Measurements from ENCODE around the gene RSPO3. TPM values are rescaled to one million over a fixed set of nuclear protein-coding genes. Genes with fewer than 3 reads are reported as not detected.

The RSPO3 gene
- total and polyA plus RNA-seq, 2 of the 13 experiments (the other 11 are each of a cell fraction or from before 2014, with no cell fraction given), result not detected

DNA sequence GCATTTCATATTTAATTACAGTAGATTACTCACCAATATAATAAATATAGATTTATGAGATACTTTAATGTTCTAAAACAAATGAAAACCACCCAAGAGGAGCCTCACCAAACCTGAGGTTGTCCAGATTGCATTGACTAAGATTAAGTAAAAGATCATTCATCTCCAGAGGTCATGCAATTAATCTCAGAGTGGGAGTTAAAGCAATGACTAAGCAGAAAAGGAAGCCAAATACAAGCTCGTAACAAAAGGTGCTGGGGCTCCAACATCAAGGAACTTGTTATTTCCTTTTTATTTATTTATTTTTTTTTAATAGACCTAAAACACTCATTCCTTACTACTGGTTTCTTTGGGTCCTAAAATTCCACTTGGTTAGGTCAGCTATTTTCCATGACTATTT is 57.7 kb downstream of the RSPO3 start:
- H2AFZ ChIP-seq (ENCODE audit: low read length), result no peak overlapping the region
- ChIA-PET CTCF (ENCODE audit: low intra/inter-chr PET ratio, low total read pairs) (no interaction called here), POLR2A (no interaction called here)
- no peak for FAIRE-seq
- H3K9ac ChIP-seq (ENCODE audit: insufficient read depth, low read depth, low read length), result no peak overlapping the region
- H3K4me2 ChIP-seq (ENCODE audit: low read depth, low read length), result no peak overlapping the region
- H3K79me2 ChIP-seq (ENCODE audit: insufficient read depth, low read length), result no peaks in the 10 kb centered on the region
- H3K4me1 ChIP-seq (ENCODE audit: insufficient read depth, low read length), result no peaks in the 10 kb centered on the region
- no peak overlapping the region for H3K4me3 ChIP-seq (replicated peaks in 1 of 3; ENCODE audit: insufficient read depth in 1 of 3, low read depth in 2 of 3, low read length in 3 of 3)
- intact Hi-C loops (cut with micrococcal nuclease; ENCODE audit: unreplicated experiment), result no loop called here
- H3K27me3 ChIP-seq (ENCODE audit: control insufficient read depth in 1 of 2, insufficient read depth in 2 of 2, low read length in 2 of 2), result no peaks in the 10 kb centered on the region
- in situ Hi-C loops (cut with HindIII; ENCODE audit: extremely low pct_ligation_motif_present, low pct_unique_long_range_greater_than_20kb), result no loop called here
- no peaks in the 10 kb centered on the region for H4K20me1 ChIP-seq (ENCODE audit: insufficient read depth, low read length)
- no peak overlapping the region for H3K27ac ChIP-seq (ENCODE audit: extremely low read length, insufficient read depth, low read length)
- no TSS peak for BruUV-seq (replicated peaks)
- no peaks in the 10 kb centered on the region for H3K36me3 ChIP-seq (replicated peaks in 1 of 2; ENCODE audit: control insufficient read depth in 1 of 2, insufficient read depth in 2 of 2, low read length in 2 of 2)
- TF ChIP-seq CC2D1A (CRISPR knock-in tag; IDR thresholded peaks at IDR 0.05), result no peak
- TF ChIP-seq ZBTB2 (CRISPR knock-in tag; IDR thresholded peaks at IDR 0.05; ENCODE audit: low read depth), result no peak
- peak; percentile 72 for TF ChIP-seq NFE2L2 (IDR thresholded peaks at IDR 0.05; ENCODE audit: low read length)
- no peak for TF ChIP-seq MYPOP (CRISPR knock-in tag; IDR thresholded peaks at IDR 0.05)
- no peak for TF ChIP-seq ZNF225 (CRISPR knock-in tag; IDR thresholded peaks at IDR 0.05)
- no peaks in the 10 kb centered on the region for H3K9me3 ChIP-seq (ENCODE audit: low read length)
- no peak for DNase-seq (ENCODE audit: low spot score)
- no peak for ATAC-seq
- 25% methylated on average over 1 of the region's 1 CpG for WGBS (ENCODE audit: low lambda C conversion rate)

Data from HepG2 (cell line).